Measurements from ENCODE around the gene NCF4. TPM values are rescaled to one million over a fixed set of nuclear protein-coding genes. Genes with fewer than 3 reads are reported as not detected.

NCF4 gene
- total RNA-seq, 1 experiment from 2014 or later, result not detected

GRCh38 chr22:36814801-36815200 lies 46.0 kb upstream of the NCF4 start:
- H3T11ph ChIP-seq (ENCODE audit: low read length), result no peak overlapping the region
- Mint-ChIP-seq H3K27ac (peak overlapping the region in 1 of 3 experiments; percentile 79; a peak in 1 of 7 replicates), H3K9me3 (no peaks in the 10 kb centered on the region), H3K4me3 (peak overlapping the region in 1 of 2 experiments; percentile 48; a peak in 2 of 5 replicates), H3K4me1 (peaks cover 21 to 44% of the 10 kb centered on the region in 2 experiments), H3K27me3 (ENCODE audit: low read depth) (peaks cover 76% of the 10 kb centered on the region), H3K36me3 (ENCODE audit: insufficient read depth in 1 of 3, low read depth in 3 of 3) (no peaks in the 10 kb centered on the region; a peak in 1 of 7 replicates)
- H4K91ac ChIP-seq (ENCODE audit: insufficient read length, low read depth, low read length), result no peak overlapping the region
- H3K79me2 ChIP-seq (ENCODE audit: insufficient read depth, low read length), result no peaks in the 10 kb centered on the region
- H3K4ac ChIP-seq (ENCODE audit: low read depth, low read length), result no peak overlapping the region
- no peak overlapping the region for H3K27ac ChIP-seq (ENCODE audit: insufficient read length, low read depth, low read length)
- no CpG with 5 or more reads among the region's 10 CpGs for WGBS (ENCODE audit: extremely low coverage, insufficient read length, low lambda C conversion rate)
- H3K23me2 ChIP-seq (ENCODE audit: insufficient read length, low read depth, low read length, poor library complexity, severe bottlenecking), result peaks cover 14% of the 10 kb centered on the region
- H3K23ac ChIP-seq (ENCODE audit: insufficient read length, low read depth, low read length), result no peak overlapping the region
- H3K18ac ChIP-seq (ENCODE audit: insufficient read length, low read depth, low read length), result no peak overlapping the region
- no peak overlapping the region for H2AFZ ChIP-seq (ENCODE audit: low read length)
- H3K56ac ChIP-seq (ENCODE audit: insufficient read length, low read depth, low read length), result no peak overlapping the region
- no peaks in the 10 kb centered on the region for H3K9me3 ChIP-seq (ENCODE audit: control insufficient read depth, low read depth, low read length)
- H4K20me1 ChIP-seq (ENCODE audit: control insufficient read depth, insufficient read depth, insufficient read length), result no peaks in the 10 kb centered on the region
- no peak overlapping the region for H4K8ac ChIP-seq (replicated peaks; ENCODE audit: insufficient read length, low read depth, low read length)
- H2BK20ac ChIP-seq (ENCODE audit: low read depth, low read length, poor library complexity, severe bottlenecking), result no peak overlapping the region
- no peak overlapping the region for H2BK15ac ChIP-seq (ENCODE audit: low read depth, low read length)
- H3K9ac ChIP-seq (ENCODE audit: extremely low read depth, insufficient read length, low read length), result no peak overlapping the region
- DNase-seq, result no peak
- peaks cover 2% of the 10 kb centered on the region; the same call in 1 of the 2 replicates for H3K4me1 ChIP-seq (ENCODE audit: insufficient read depth, low read length)
- H4K5ac ChIP-seq (ENCODE audit: insufficient read length, low read depth, low read length), result no peak overlapping the region
- H2BK5ac ChIP-seq (ENCODE audit: insufficient read length, low read length), result no peak overlapping the region
- H2AK5ac ChIP-seq (ENCODE audit: insufficient read length, low read length), result no peak overlapping the region
- no peak for TF ChIP-seq CTCF (conservative IDR thresholded peaks at IDR 0.05)
- H2BK12ac ChIP-seq (ENCODE audit: insufficient read length, low read depth, low read length), result no peak overlapping the region
- no peak overlapping the region for H3K14ac ChIP-seq (ENCODE audit: insufficient read depth, low read length)
- no peak overlapping the region for H2BK120ac ChIP-seq (ENCODE audit: low read depth, low read length, poor library complexity, severe bottlenecking)
- H3K27me3 ChIP-seq (ENCODE audit: insufficient read depth, low read length), result peaks cover 25% of the 10 kb centered on the region
- no peak overlapping the region for H3K4me2 ChIP-seq (ENCODE audit: insufficient read depth, insufficient read length, low read length)
- H3K79me1 ChIP-seq (ENCODE audit: insufficient read depth, low read depth, low read length, poor library complexity, severe bottlenecking), result no peaks in the 10 kb centered on the region
